Muscle of arm (tissue), 12 donors: ENCODE results near the gene ZDHHC14. TPM values are rescaled to one million over a fixed set of nuclear protein-coding genes. Genes with fewer than 3 reads are reported as not detected.

Source experiments
- DNase-seq: peaks from one replicate; pipeline ENCODE4 v3.0.0-alpha.2; 2013
- polyA plus RNA-seq, 12 donors: library from polyadenylated mRNA; unstranded; fragments of 120-200 nt; gene quantifications; one replicate each; pipeline ENCODE4 v1.2.1, GENCODE V29; 2013; ENCODE audit not compliant: insufficient read length in 12 of 12

ZDHHC14 gene
- polyA plus RNA-seq, 12 donors: 3.9 to 12.8 (median 6.6) TPM; not detected in 1

DNA sequence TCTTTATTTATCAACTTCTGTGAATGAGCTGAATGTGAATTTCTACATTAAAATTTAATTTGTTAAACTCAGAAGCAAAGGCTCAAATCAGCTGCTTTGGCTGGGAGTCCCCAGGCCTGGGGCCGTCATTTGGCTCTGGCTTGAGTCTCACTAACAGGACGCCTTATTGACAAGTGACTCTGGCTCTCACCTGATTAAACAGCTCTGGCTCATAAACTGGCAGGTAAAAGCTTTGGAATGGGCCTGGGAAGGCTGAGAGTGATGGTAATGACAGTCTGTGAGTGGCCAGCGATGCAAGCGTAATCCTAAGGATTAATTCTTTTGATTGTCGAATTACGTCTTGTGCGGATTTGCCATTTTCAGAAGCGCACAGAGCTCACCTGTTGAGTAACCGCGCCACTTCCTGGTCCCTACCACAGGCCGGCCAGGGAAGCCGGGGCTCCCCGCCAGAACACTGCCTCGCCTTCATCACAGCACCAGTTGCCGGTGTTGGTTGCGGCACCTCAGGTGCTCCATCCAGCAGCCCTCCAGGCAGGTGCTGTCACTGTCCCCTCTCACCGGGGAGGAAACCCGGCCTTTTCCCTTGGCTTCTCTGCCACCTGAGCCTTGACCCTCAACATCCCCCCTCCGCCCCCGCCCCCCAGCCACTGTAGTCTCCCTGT lies 110.7 kb downstream of the ZDHHC14 start:
- DNase-seq: no peak

GRCh38 chr6:157492249-157492648 lies 111.3 kb downstream of the ZDHHC14 start:
- DNase-seq: no peak

DNA sequence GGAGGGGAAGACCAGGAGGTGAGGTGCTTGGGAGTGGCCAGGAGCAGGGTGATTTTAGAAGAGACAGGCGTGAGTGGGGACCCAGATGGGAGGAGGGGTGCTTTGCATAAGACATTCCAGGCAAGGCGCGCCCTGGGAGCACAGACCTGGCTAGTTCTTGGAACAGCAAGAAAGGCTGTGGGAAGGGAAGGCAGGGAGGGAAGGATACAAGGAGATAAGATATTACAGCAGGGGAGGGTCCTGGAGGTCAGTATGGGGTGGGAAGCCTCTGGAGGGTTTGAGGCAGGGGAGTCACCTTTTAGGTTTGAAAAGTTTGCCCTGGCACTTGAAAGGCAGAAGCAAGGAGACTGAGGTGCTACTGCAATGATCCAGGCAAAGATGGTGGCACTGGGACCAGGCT lies 111.8 kb downstream of the ZDHHC14 start:
- no peak for DNase-seq

GRCh38 chr6:157493173-157493572 lies 112.2 kb downstream of the ZDHHC14 start:
- DNase-seq: no peak

DNA sequence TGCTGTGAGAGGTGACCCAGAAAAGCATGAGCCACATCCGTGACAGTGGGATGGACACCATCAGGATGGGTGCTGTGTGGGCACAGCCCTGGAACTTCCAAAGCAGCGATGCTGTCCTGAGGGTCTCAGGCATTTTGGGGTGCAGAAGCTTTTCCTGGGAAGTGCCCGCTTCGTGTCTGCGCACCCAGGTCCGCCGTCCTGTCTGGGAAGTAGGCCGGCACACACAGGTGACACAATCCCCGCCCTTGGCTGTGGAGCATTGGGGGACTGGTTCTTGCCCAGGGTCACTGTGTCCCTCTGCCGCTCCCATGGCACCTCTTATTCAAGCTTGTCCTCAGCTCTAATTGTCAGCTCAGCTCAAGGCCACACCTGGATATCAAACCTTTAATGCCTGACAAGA lies 112.6 kb downstream of the ZDHHC14 start:
- DNase-seq: no peak

GRCh38 chr6:157494132-157494710 lies 113.2 kb downstream of the ZDHHC14 start:
- DNase-seq: no peak

DNA sequence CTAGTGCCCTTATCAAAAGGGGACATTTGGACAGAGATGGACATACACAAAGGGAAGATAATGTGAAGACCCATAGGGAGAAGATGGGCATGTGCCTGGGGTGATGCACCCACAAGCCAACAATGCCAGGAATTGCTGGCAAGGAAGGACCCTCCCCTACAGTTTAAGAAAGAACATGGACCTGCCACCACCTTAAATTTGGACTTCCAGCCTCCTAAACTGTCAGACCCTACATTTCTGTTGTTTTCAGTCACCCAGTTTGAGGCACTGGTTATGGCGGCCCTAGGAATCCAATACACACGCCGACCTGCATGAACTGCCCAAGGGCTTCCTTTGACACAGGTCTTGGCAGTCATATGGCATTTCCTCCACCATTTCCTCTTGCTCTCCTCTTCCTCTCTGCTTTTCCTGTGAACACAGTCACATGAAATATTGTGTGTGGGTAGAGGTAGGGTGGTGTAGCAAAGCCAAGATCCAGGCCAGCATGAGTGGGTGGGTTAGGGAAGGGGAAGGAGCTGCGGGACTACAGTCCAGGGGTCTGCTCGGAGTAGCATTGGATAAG lies 115.6 kb downstream of the ZDHHC14 start:
- DNase-seq: no peak

DNA sequence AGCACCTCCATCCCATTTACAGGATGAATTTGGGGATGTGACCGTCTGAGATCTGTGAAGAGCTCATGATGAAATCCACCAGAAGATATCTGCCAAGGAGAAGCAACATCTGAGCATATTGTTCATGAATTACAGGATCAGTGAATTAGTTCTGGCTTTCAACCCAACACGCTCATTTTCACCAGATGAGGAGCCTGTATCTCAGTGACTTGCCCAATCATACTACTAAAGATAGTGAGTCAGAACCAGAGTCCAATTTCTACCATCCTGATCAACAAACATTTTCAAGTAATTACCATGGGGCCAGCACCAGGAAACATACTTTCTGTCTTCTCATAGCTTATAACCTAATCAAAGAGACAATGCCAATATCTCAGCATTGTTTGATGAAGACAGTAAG lies 116.6 kb downstream of the ZDHHC14 start:
- DNase-seq: no peak

DNA sequence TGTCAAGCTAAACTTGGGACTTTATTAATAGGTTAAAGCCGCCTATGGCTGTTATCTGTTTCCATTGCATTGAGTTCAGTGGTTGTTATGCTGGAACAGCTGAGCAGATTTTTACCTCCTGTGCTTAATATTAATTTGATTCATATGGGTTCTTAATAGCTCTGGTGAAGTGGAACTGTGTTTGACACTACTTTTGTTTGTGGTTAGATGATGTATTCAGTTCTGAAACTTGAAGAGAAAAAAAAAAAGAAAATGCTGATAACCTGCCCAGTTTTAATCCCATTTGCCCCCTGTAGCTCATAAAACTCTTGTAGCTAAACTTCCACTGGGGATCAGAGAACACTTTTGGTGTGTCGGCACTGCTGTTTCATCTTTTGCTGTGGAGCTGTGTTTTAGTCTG lies 117.8 kb downstream of the ZDHHC14 start:
- no peak for DNase-seq

DNA sequence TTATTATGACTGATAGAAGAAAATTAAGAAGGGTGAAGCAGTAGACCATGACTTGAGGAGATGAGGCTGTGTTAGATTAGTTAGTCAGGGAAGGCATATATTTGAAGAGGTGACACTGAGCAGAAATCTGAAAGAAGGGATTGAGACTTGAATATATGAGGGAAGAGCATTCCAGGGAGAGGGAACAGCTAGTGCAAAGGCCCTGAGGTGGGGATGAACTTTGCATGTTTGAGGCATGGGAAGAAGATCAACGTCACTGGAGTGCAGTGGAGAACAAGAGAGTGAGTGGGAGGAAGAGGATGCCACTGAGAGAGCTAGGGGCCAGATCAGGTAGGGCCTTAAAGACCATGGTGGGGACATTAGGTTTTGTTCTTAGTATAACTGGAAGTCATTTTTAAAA lies 119.0 kb downstream of the ZDHHC14 start:
- no peak for DNase-seq

DNA sequence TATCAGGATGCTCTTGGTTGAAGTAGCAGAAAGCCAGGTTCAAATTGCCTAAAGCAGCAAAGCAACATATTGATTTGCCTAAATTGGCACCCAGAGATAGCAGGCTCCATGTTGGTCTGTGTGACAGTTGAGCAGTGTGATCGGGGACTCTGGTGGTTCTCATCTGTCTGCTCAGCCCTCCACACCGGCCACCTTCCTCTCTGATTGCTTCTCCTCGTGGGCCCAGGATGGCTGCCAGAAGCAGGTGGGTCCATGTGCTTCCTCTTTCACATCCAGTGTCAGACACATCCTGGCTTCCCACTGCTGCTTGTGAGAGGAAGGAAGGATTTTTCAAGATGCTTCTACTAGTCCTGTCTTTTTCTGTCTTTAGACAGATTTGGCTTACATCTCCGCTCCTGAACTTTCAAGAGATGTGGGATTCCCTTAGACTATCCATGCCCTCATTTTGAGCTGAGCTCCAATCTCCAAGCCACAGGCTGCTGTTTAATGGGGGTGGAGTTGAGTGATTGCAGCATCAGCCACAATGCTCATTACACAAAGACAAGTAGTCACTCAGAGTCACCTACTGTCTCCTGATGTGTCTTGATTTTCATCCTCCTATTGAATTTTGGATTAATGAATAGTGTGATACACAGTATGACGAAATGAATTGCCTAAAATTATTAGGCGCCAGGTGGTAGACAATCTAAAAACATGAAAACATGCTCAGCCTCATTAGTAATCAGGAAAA lies 122.2 kb downstream of the ZDHHC14 start:
- DNase-seq: no peak

GRCh38 chr6:157505912-157506491 lies 125.0 kb downstream of the ZDHHC14 start:
- DNase-seq: no peak

- no peak for DNase-seq
Measured at GRCh38 chr6:157510323-157511188, 129.6 kb downstream of the ZDHHC14 start.

- no peak for DNase-seq
Measured at GRCh38 chr6:157511682-157512381, 130.8 kb downstream of the ZDHHC14 start.

DNA sequence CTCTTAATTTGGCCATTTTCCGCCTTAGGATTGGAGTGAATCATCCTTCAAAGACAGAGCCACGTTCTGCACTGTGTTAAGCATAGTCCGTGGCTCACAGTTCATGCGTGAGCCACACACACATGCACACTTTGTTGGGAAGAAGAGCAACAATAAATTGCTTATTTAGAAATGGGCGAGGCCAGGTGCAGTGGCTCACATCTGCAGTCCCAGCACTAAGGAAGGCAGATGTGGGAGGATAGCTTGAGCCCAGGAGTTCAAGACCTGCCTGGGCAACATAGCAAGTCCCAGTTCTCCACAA lies 131.3 kb downstream of the ZDHHC14 start:
- no peak for DNase-seq

DNA sequence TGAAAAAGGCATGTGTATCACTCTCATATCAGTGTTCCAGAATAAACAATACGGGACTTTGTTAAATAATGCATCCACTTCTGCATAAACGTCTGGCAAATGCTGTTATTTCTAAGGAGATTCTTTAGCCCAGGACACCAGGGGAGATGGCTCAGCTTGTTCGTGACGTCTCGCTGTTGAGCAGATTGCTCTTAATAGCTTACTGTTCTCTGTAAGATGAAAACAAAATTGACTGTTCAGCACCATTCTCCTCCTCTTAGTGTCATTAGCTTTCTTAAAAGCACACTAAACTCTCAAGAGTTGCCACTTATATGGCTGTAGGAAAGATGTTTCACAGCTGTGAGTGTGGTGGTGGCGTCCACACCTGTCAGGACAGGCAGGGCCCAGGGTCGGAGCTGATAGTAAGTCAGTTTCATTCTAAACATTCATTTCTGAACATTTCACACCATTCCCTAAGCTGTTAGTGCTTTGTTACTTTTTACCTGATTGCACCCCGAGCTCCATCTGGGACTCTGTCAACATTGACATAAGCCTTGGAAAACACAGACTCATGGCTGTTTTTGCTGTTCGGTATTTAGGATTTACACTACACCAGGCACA lies 132.1 kb downstream of the ZDHHC14 start:
- no peak for DNase-seq

DNA sequence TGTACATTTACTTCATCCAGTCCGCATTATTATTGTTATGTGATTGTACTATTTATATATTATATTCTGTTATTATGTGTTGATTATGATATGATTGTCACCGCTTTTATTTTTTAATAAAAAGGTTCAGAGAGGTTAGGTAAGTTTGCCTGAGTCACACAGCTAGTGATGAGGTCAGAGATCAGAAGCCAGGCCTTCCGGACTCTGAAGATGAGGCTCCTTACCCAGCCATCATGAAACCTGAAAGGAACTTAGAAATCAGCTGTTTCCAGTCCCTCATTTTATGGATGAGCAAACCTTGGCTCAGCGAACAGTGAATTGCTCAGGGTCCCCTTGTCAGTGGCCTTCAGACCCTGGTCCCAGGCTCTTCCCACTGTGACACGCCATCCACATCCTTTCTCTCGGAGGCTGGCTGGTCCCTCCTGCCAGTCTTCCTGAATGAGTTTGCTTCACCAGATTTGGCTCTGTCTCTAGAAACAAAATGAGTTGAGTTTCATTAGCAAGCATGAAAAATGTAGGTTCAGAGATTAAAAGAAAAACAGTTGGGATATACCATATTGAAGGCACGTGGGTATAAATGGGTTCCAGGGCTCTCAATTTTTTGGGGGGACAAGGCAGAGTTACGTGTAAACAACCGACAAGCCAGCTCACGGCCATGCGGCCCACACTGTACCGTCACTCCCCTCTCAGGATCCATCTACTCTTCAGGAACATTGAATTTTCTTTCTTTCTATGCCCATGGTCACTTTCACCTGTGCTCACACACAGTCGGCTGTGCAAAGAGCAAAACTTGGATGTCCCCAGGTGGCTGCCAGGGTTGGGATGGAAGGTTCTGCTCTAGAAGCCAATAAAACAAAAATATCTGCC lies 132.9 kb downstream of the ZDHHC14 start:
- DNase-seq: no peak

DNA sequence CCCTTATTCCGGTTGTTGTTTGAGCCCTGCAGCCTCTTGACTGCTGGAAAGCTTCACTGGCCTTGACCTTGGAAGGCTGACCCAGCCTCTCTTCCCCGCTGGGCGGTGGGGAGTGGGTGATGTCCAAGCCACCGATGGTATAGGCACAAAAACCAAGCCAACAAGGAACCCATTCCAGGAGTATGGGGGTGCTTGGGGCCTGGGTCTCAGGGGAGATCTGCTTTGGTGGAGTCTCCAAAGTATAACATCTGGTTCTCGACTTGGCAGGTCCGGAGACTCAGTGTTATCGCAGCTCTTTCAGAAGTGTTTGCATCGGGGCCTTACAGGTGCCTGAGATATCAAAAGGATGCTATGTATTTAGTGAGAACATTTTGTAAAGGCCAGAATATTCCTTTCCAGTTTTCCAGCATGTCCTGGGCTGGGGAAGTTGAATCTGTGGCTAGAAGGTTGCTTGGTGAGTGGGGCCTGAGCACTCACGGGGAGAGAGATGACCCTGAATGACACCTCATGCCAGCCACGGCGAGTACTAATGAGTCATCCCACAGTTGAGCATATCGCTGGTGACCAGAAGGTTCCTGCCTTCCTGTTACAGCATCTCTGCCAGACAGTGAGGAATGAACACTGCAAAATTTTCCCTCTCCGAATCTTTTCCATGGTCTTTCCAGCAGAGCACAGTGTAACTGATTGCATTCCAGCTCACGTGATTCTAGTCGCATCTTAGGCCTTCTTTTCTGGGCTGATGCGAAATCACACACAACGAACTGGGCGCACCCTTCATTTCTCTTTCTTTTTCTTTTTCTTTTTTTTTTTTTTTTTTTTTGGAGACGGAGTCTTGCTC lies 133.9 kb downstream of the ZDHHC14 start:
- no peak for DNase-seq
